H1 (cell line): ENCODE measurements around the gene NFKBIE. TPM values are rescaled to one million over a fixed set of nuclear protein-coding genes. Genes with fewer than 3 reads are reported as not detected.

ENCODE experiments used
- CTCF ChIA-PET: fragments of 300-600 bp; sonication (Branson Sonifier 250); formaldehyde crosslinking; loops from one replicate; lab custom pipeline; 2021; ENCODE audit not compliant: partially characterized antibody; lab: Charles Lee
- POLR2A ChIA-PET: fragments of 300-600 bp; sonication (Branson Sonifier 250); formaldehyde crosslinking; loops from one replicate; lab custom pipeline; 2021; ENCODE audit warnings: inconsistent platforms; ENCODE audit not compliant: partially characterized antibody; lab: Charles Lee
- DNase-seq, 2 experiments: peaks; one replicate each; pipeline versions ENCODE4 v3.0.0 to v3.0.0-alpha.2; 2010 to 2022; ENCODE audit warnings: low spot score in 2 of 2, low read depth in 1 of 2, mixed read lengths in 1 of 2
- FAIRE-seq: peaks from 2 replicates; lab custom pipeline; 2011; peaks lifted over from hg19 to GRCh38; lab: Jason Lieb, UNC
- H2AFZ ChIP-seq: 2 replicates; pipeline ENCODE4 v1.8.1; 2012; ENCODE audit warnings: low read length, inconsistent platforms
- H2AK5ac ChIP-seq: 2 replicates; pipeline ENCODE4 v1.6.1; 2013; ENCODE audit warnings: low read depth, low read length
- H2BK120ac ChIP-seq: replicated peaks from 2 replicates; pipeline ENCODE3; 2013; ENCODE audit warnings: low read depth, low read length, inconsistent platforms
- H2BK12ac ChIP-seq: 2 replicates; pipeline ENCODE4 v1.6.1; 2013; ENCODE audit warnings: low read depth, low read length
- H2BK15ac ChIP-seq: 2 replicates; pipeline ENCODE4 v1.6.1; 2013; ENCODE audit warnings: low read length
- H2BK20ac ChIP-seq: 2 replicates; pipeline ENCODE4 v1.6.1; 2013; ENCODE audit warnings: low read length
- H2BK5ac ChIP-seq: 2 replicates; pipeline ENCODE4 v1.6.1; 2013; ENCODE audit warnings: low read depth, low read length
- H3K14ac ChIP-seq: 2 replicates; pipeline ENCODE4 v1.6.1; 2013; ENCODE audit warnings: inconsistent platforms; ENCODE audit not compliant: insufficient read length
- H3K18ac ChIP-seq: 2 replicates; pipeline ENCODE4 v1.6.1; 2013; ENCODE audit warnings: low read length; ENCODE audit errors: extremely low read depth
- H3K23ac ChIP-seq: 2 replicates; pipeline ENCODE4 v1.6.1; 2013; ENCODE audit warnings: inconsistent platforms; ENCODE audit not compliant: insufficient read length
- H3K23me2 ChIP-seq: 2 replicates; pipeline ENCODE4 v1.6.1; 2013; ENCODE audit warnings: low read depth, low read length
- H3K27ac ChIP-seq: 2 replicates; pipeline ENCODE4 v1.6.1; 2011; ENCODE audit warnings: low read depth, low read length, inconsistent platforms
- H3K27me3 ChIP-seq, 4 experiments: replicated peaks in 1 of 4; 1 replicate in 1 of 4; 2 replicates in 3 of 4; pipeline versions ENCODE4 v1.6.1 to v1.8.1; 2011 to 2013; ENCODE audit warnings: low read length in 3 of 4, mild to moderate bottlenecking in 3 of 4, inconsistent platforms in 2 of 4, mixed read lengths in 2 of 4, moderate library complexity in 1 of 4; ENCODE audit not compliant: control insufficient read depth in 3 of 4, insufficient read depth in 3 of 4; ENCODE audit errors: extremely low read depth in 1 of 4
- H3K36me3 ChIP-seq, 4 experiments: 2 replicates each; pipeline versions ENCODE4 v1.6.1 to v1.8.1; 2011 to 2013; ENCODE audit warnings: mild to moderate bottlenecking in 4 of 4, low read length in 3 of 4, moderate library complexity in 2 of 4, control low read depth in 1 of 4, inconsistent platforms in 1 of 4; ENCODE audit not compliant: insufficient read depth in 4 of 4, control insufficient read depth in 2 of 4
- H3K4ac ChIP-seq: replicated peaks from 2 replicates; pipeline ENCODE3; 2013; ENCODE audit warnings: low read length, low read depth, mixed read lengths, inconsistent platforms; ENCODE audit not compliant: insufficient read length
- H3K4me1 ChIP-seq, 4 experiments: replicated peaks in 1 of 4; 1 replicate in 1 of 4; 2 replicates in 3 of 4; pipeline versions ENCODE4 v1.6.1 to v1.8.1; 2011 to 2013; ENCODE audit warnings: low read length in 3 of 4, inconsistent platforms in 2 of 4, mixed read lengths in 1 of 4; ENCODE audit not compliant: insufficient read depth in 4 of 4, control insufficient read depth in 3 of 4
- H3K4me2 ChIP-seq, 2 experiments: 2 replicates each; pipeline versions ENCODE4 v1.6.1 to v1.8.1; 2011 to 2013; ENCODE audit warnings: low read depth in 2 of 2, low read length in 2 of 2, control low read depth in 1 of 2, inconsistent platforms in 1 of 2, mild to moderate bottlenecking in 1 of 2; ENCODE audit not compliant: insufficient read depth in 1 of 2
- H3K4me3 ChIP-seq, 4 experiments: fragments of 200-600, 300-600 bp in 1 of 4; sonication (generic), shearing (Covaris generic), sonication (Bioruptor Twin) in 1 of 4; 2 replicates each; pipeline versions ENCODE4 v1.5.1 to v1.8.1; 2011 to 2016; ENCODE audit warnings: low read length in 4 of 4, low read depth in 3 of 4, control low read depth in 2 of 4, inconsistent platforms in 2 of 4, mild to moderate bottlenecking in 2 of 4, mixed read lengths in 1 of 4, moderate library complexity in 1 of 4; ENCODE audit not compliant: insufficient read depth in 2 of 4; ENCODE audit errors: extremely low read depth in 1 of 4
- H3K56ac ChIP-seq: replicated peaks from 2 replicates; pipeline ENCODE3; 2013; ENCODE audit warnings: low read depth, mild to moderate bottlenecking, mixed read lengths, low read length, inconsistent platforms; ENCODE audit not compliant: insufficient read length
- H3K79me1 ChIP-seq: 2 replicates; pipeline ENCODE4 v1.6.1; 2013; ENCODE audit warnings: low read depth, low read length, control low read depth
- H3K79me2 ChIP-seq, 2 experiments: 2 replicates each; pipeline versions ENCODE4 v1.6.1 to v1.8.1; 2012 to 2013; ENCODE audit warnings: low read length in 2 of 2, mild to moderate bottlenecking in 2 of 2, inconsistent platforms in 1 of 2; ENCODE audit not compliant: insufficient read depth in 2 of 2, control insufficient read depth in 1 of 2
- H3K9ac ChIP-seq, 4 experiments: replicated peaks in 1 of 4; 1 replicate in 1 of 4; 2 replicates in 3 of 4; pipeline versions ENCODE4 v1.6.1 to v1.8.1; 2011 to 2013; ENCODE audit warnings: low read depth in 3 of 4, low read length in 3 of 4, control low read depth in 2 of 4, mild to moderate bottlenecking in 2 of 4, moderate library complexity in 2 of 4, inconsistent platforms in 1 of 4; ENCODE audit errors: extremely low read depth in 1 of 4
- H3K9me3 ChIP-seq, 2 experiments: 2 replicates each; pipeline versions ENCODE4 v1.6.1 to v1.8.1; 2012 to 2013; ENCODE audit warnings: mild to moderate bottlenecking in 2 of 2, moderate library complexity in 2 of 2, control low read depth in 1 of 2, inconsistent platforms in 1 of 2, low read depth in 1 of 2, low read length in 1 of 2, mixed read lengths in 1 of 2; ENCODE audit not compliant: insufficient read depth in 2 of 2
- H4K20me1 ChIP-seq, 2 experiments: replicated peaks in 1 of 2; 2 replicates each; pipeline versions ENCODE3 to v1.8.1; 2011 to 2013; ENCODE audit warnings: inconsistent platforms in 2 of 2, low read length in 2 of 2, mild to moderate bottlenecking in 1 of 2; ENCODE audit not compliant: insufficient read depth in 2 of 2, control insufficient read depth in 1 of 2
- H4K5ac ChIP-seq: 2 replicates; pipeline ENCODE4 v1.6.1; 2013; ENCODE audit warnings: low read length, low read depth, mixed read lengths, inconsistent platforms; ENCODE audit not compliant: insufficient read length
- H4K8ac ChIP-seq: 2 replicates; pipeline ENCODE4 v1.8.0; 2013; ENCODE audit warnings: mild to moderate bottlenecking, moderate library complexity, low read length, inconsistent platforms; ENCODE audit not compliant: insufficient read depth; ENCODE audit errors: extremely low read depth
- H4K91ac ChIP-seq: replicated peaks from 2 replicates; pipeline ENCODE3; 2013; ENCODE audit warnings: low read length, mixed read lengths, inconsistent platforms; ENCODE audit not compliant: insufficient read length
- CREB1 ChIP-seq: IDR thresholded peaks from 2 replicates; pipeline ENCODE4 v1.6.1; 2012; ENCODE audit warnings: inconsistent platforms
- WGBS, 2 experiments: shearing (Covaris generic) in 1 of 2; methylation state at CpG; one replicate each; pipeline versions ENCODE4 v1.1.6 to v1.1.7; 2013 to 2015; ENCODE audit warnings: low lambda C conversion rate in 2 of 2, mixed read lengths in 2 of 2, inconsistent platforms in 1 of 2, low coverage in 1 of 2, missing lambda C conversion rate in 1 of 2; ENCODE audit not compliant: insufficient replicate concordance in 2 of 2, insufficient coverage in 1 of 2, insufficient read length in 1 of 2; ENCODE audit errors: extremely low coverage in 1 of 2, missing lambda C conversion rate in 1 of 2; 5-methylcytosine and 5-hydroxymethylcytosine counted together
- polyA plus RNA-seq, 7 experiments: library from polyadenylated mRNA; depleted of rRNA in 3 of 7; stranded (reverse) in 5 of 7; unstranded in 2 of 7; fragments of >200 nt in 5 of 7; fragments of 200-250 nt in 2 of 7; gene quantifications; 1 replicate in 5 of 7; 2 replicates in 1 of 7; 4 replicates in 1 of 7; pipeline versions ENCODE4 v1.2.1 to v1.2.3, GENCODE V29; 2011 to 2013; ENCODE audit warnings: missing spikeins in 2 of 7, mixed read lengths in 2 of 7
- total RNA-seq: library from RNA; stranded (reverse); fragmentation: NEBNext Ultra II Directional; extraction: Animal tissue kit (Norgen Biotek cat#: 25700); gene quantifications from 2 replicates; pipeline ENCODE4 v1.2.1, GENCODE V29; 2021

NFKBIE gene
- total and polyA plus RNA-seq, 2 of the 8 experiments (the other 6 are each of a cell fraction or from before 2014, with no cell fraction given): 13.5 to 19.2 TPM

GRCh38 chr6:44263354-44264100 is 1.8 kb downstream of the NFKBIE start:
- 58% methylated on average over 9 of the region's 9 CpGs; no CpG with 5 or more reads in 1 of the 2 experiments for WGBS, 2 experiments
- FAIRE-seq: no peak
- H4K20me1 ChIP-seq: peaks cover 1 to 5% of the 10 kb centered on the region in 2 experiments
- ChIA-PET CTCF (interaction anchor here (1.2 to 19.0 kb wide), 7 partner anchors 9 to 175 kb away, joined by 3 to 330 read pairs (median 5); partner anchors contain the start of genes AARS2 and HSP90AB1), POLR2A (interaction anchor here (0.8 to 15.1 kb wide), 6 partner anchors 8 to 67 kb away, joined by 3 to 581 read pairs (median 6); partner anchors contain the start of genes HSP90AB1, SLC35B2 and TMEM151B)
- no peak overlapping the region for H4K5ac ChIP-seq
- peaks cover 9% of the 10 kb centered on the region for H3K23me2 ChIP-seq
- no peak for DNase-seq
- no peak overlapping the region for H4K8ac ChIP-seq
- peak overlapping the region in 3 of 4 experiments; percentile 73 to 85 (median 80); a peak in 6 of 8 replicates for H3K4me3 ChIP-seq
- no peak overlapping the region for H3K56ac ChIP-seq
- no peak overlapping the region; a peak in 1 of 7 replicates for H3K9ac ChIP-seq
- peak overlapping the region; percentile 35; the same call in 1 of the 2 replicates for H2BK5ac ChIP-seq
- H2BK120ac ChIP-seq: no peak overlapping the region
- no peak overlapping the region for H3K4ac ChIP-seq
- peak overlapping the region; percentile 18; the same call in 1 of the 2 replicates for H3K27ac ChIP-seq
- no peak for TF ChIP-seq CREB1
- no peak overlapping the region for H3K14ac ChIP-seq
- peaks cover 8 to 34% (median 16%) of the 10 kb centered on the region in 4 experiments for H3K4me1 ChIP-seq
- H3K79me1 ChIP-seq: peaks cover 7% of the 10 kb centered on the region; the same call in 1 of the 2 replicates
- no peak overlapping the region for H4K91ac ChIP-seq
- no peak overlapping the region for H3K18ac ChIP-seq
- 0 out of 2 replicates have a peak overlapping the region, but pooled peaks have one; percentile 23 for H2BK12ac ChIP-seq
- no peak overlapping the region for H2BK15ac ChIP-seq
- H2AK5ac ChIP-seq: no peak overlapping the region
- peaks cover 0 to 10% of the 10 kb centered on the region in 2 experiments; a peak in 1 of 4 replicates for H3K79me2 ChIP-seq
- no peak overlapping the region for H2AFZ ChIP-seq
- no peaks in the 10 kb centered on the region for H3K9me3 ChIP-seq
- no peak overlapping the region for H2BK20ac ChIP-seq
- H3K4me2 ChIP-seq: peak overlapping the region; percentile 50 to 91
- H3K23ac ChIP-seq: no peak overlapping the region
- no peaks in the 10 kb centered on the region; a peak in 1 of 7 replicates for H3K27me3 ChIP-seq
- H3K36me3 ChIP-seq: peaks cover 3 to 10% (median 7%) of the 10 kb centered on the region in 4 experiments; a peak in 4 of 8 replicates
